ENCODE results near the gene FCRL1.

Gene FCRL1

GRCh38 chr1:157776971-157777391, 42.9 kb downstream of the FCRL1 start, which contains the start of gene FCRL2:
FCRL2 (minus strand) TSS chr1:157777132; CDS start chr1:157777073, 59 bp downstream.
- TF ChIP-seq, protein P1, sequence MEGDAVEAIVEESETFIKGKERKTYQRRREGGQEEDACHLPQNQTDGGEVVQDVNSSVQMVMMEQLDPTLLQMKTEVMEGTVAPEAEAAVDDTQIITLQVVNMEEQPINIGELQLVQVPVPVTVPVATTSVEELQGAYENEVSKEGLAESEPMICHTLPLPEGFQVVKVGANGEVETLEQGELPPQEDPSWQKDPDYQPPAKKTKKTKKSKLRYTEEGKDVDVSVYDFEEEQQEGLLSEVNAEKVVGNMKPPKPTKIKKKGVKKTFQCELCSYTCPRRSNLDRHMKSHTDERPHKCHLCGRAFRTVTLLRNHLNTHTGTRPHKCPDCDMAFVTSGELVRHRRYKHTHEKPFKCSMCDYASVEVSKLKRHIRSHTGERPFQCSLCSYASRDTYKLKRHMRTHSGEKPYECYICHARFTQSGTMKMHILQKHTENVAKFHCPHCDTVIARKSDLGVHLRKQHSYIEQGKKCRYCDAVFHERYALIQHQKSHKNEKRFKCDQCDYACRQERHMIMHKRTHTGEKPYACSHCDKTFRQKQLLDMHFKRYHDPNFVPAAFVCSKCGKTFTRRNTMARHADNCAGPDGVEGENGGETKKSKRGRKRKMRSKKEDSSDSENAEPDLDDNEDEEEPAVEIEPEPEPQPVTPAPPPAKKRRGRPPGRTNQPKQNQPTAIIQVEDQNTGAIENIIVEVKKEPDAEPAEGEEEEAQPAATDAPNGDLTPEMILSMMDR (conservative IDR thresholded peaks at IDR 0.05; ENCODE audit: low read length) = no peak
- TF ChIP-seq EZH2phosphoT487 (IDR thresholded peaks at IDR 0.05; ENCODE audit: borderline replicate concordance) = no peak
- no peaks in the 10 kb centered on the region for H3K79me2 ChIP-seq (ENCODE audit: insufficient read depth, low read length)
- H3K9me3 ChIP-seq (ENCODE audit: insufficient read depth, low read depth, low read length) = no peaks in the 10 kb centered on the region
- H3K4me2 ChIP-seq (ENCODE audit: low read depth, low read length, poor library complexity, severe bottlenecking) = no peak within 1 kb of the TSS
- no peaks in the 10 kb centered on the region for H3K36me3 ChIP-seq (ENCODE audit: insufficient read depth, low read length)
- no peaks in the 10 kb centered on the region for H3K27me3 ChIP-seq (ENCODE audit: insufficient read depth, low read length, poor library complexity, severe bottlenecking)
- peaks cover 8% of the 10 kb centered on the region; the same call in 1 of the 2 replicates for H3F3A ChIP-seq (ENCODE audit: low read depth)
- H2AFZ ChIP-seq (ENCODE audit: low read length) = no peak within 1 kb of the TSS
- no peaks in the 10 kb centered on the region for H3K9me2 ChIP-seq (replicated peaks; ENCODE audit: low read depth, low read length)
- H3K9ac ChIP-seq (ENCODE audit: low read depth, low read length, poor library complexity, severe bottlenecking) = no peak within 1 kb of the TSS
- H3K4me1 ChIP-seq (ENCODE audit: insufficient read depth, low read length, poor library complexity, severe bottlenecking) = peaks cover 65% of the 10 kb centered on the region
- no peaks in the 10 kb centered on the region for H4K20me1 ChIP-seq (ENCODE audit: insufficient read depth, low read length, poor library complexity, severe bottlenecking)
- no peak within 1 kb of the TSS for H3K4me3 ChIP-seq (ENCODE audit: low read length, poor library complexity, severe bottlenecking)

- Histone ChIP-seq H3K4me1 (ENCODE audit: insufficient read depth, low read length, poor library complexity, severe bottlenecking) (peaks cover 62% of the 10 kb centered on the region), H2AFZ (ENCODE audit: low read length) (no peak overlapping the region), H3K79me2 (ENCODE audit: insufficient read depth, low read length) (no peaks in the 10 kb centered on the region), H3F3A (ENCODE audit: low read depth) (peaks cover 14% of the 10 kb centered on the region), H3K4me2 (ENCODE audit: low read depth, low read length, poor library complexity, severe bottlenecking) (no peak overlapping the region), H3K9me2 (replicated peaks; ENCODE audit: low read depth, low read length) (no peaks in the 10 kb centered on the region), H4K20me1 (ENCODE audit: insufficient read depth, low read length, poor library complexity, severe bottlenecking) (no peaks in the 10 kb centered on the region), H3K9ac (ENCODE audit: low read depth, low read length, poor library complexity, severe bottlenecking) (no peak overlapping the region), H3K4me3 (ENCODE audit: low read length, poor library complexity, severe bottlenecking) (no peak overlapping the region), H3K27me3 (ENCODE audit: insufficient read depth, low read length, poor library complexity, severe bottlenecking) (no peaks in the 10 kb centered on the region), H3K36me3 (ENCODE audit: insufficient read depth, low read length) (no peaks in the 10 kb centered on the region), H3K9me3 (ENCODE audit: insufficient read depth, low read depth, low read length) (no peaks in the 10 kb centered on the region)
- no peak for TF ChIP-seq EZH2phosphoT487 (IDR thresholded peaks at IDR 0.05; ENCODE audit: borderline replicate concordance)
- TF ChIP-seq, protein P1 (conservative IDR thresholded peaks at IDR 0.05; ENCODE audit: low read length) = no peak
These were observed 44.6 kb downstream of the FCRL1 start for GRCh38 chr1:157775101-157775870.

DNA sequence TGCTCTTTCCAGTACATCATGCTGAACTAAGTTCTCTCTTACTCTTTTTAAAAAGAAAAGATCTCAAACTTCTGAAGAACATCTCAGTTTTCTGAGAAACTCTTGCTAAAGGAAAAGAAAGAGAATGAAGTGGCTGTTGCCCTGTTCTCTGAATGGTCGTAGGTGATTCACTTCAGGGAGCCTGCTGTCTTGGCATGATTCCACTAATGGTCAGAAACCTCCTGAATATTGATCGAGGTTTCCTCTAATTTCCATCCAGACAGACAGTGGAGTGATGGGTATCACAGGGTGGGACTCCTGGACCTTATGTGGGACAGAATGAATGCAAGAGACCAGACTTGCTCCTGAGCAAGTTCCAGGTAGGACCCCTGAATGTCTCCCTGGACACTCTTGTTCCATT, 45.5 kb downstream of the FCRL1 start:
- H3K9me2 ChIP-seq (replicated peaks; ENCODE audit: low read depth, low read length) = no peaks in the 10 kb centered on the region
- TF ChIP-seq, protein P1 (conservative IDR thresholded peaks at IDR 0.05; ENCODE audit: low read length) = no peak
- no peak for TF ChIP-seq EZH2phosphoT487 (IDR thresholded peaks at IDR 0.05; ENCODE audit: borderline replicate concordance)
- no peaks in the 10 kb centered on the region for H3K9me3 ChIP-seq (ENCODE audit: insufficient read depth, low read depth, low read length)
- H3K4me3 ChIP-seq (ENCODE audit: low read length, poor library complexity, severe bottlenecking) = no peak overlapping the region
- H3K27me3 ChIP-seq (ENCODE audit: insufficient read depth, low read length, poor library complexity, severe bottlenecking) = no peaks in the 10 kb centered on the region
- peak overlapping the region; percentile 38 for H3K4me2 ChIP-seq (ENCODE audit: low read depth, low read length, poor library complexity, severe bottlenecking)
- peaks cover 14% of the 10 kb centered on the region for H3F3A ChIP-seq (ENCODE audit: low read depth)
- no peaks in the 10 kb centered on the region for H3K36me3 ChIP-seq (ENCODE audit: insufficient read depth, low read length)
- H3K4me1 ChIP-seq (ENCODE audit: insufficient read depth, low read length, poor library complexity, severe bottlenecking) = peaks cover 62% of the 10 kb centered on the region
- H3K9ac ChIP-seq (ENCODE audit: low read depth, low read length, poor library complexity, severe bottlenecking) = no peak overlapping the region
- no peaks in the 10 kb centered on the region for H4K20me1 ChIP-seq (ENCODE audit: insufficient read depth, low read length, poor library complexity, severe bottlenecking)
- no peaks in the 10 kb centered on the region for H3K79me2 ChIP-seq (ENCODE audit: insufficient read depth, low read length)
- H2AFZ ChIP-seq (ENCODE audit: low read length) = no peak overlapping the region
